Memory B cell (primary cell): ENCODE data around the gene SERPINE2.
A peak's percentile ranks its signal among the peaks of the same experiment; 100 is the strongest.

Source experiments
- ATAC-seq: fragments of 150-1000 bp; cut with Tn5 transposase; 2 replicates; pipeline ENCODE4 v1.10.0; 2021; ENCODE audit warnings: low read depth, mild to moderate bottlenecking, moderate library complexity
- DNase-seq, 2 donors: peaks; one replicate each; pipeline ENCODE4 v3.0.0; 2022; ENCODE audit warnings: low spot score in 2 of 2
- H3K27ac Mint-ChIP-seq: one replicate; pipeline ENCODE4 v1.8.0; 2022; ENCODE audit warnings: mild to moderate bottlenecking, moderate library complexity, mixed read lengths
- H3K27me3 Mint-ChIP-seq: one replicate; pipeline ENCODE4 v1.8.0; 2022; ENCODE audit warnings: mixed read lengths
- H3K36me3 Mint-ChIP-seq: one replicate; pipeline ENCODE4 v1.8.0; 2022; ENCODE audit warnings: mild to moderate bottlenecking, mixed read lengths
- H3K4me1 Mint-ChIP-seq: one replicate; pipeline ENCODE4 v1.8.0; 2022; ENCODE audit warnings: mixed read lengths
- H3K4me3 Mint-ChIP-seq: one replicate; pipeline ENCODE4 v1.8.0; 2022; ENCODE audit warnings: mild to moderate bottlenecking, moderate library complexity, mixed read lengths
- H3K9me3 Mint-ChIP-seq: one replicate; pipeline ENCODE4 v1.8.0; 2022; ENCODE audit warnings: mixed read lengths

SERPINE2 gene

DNA sequence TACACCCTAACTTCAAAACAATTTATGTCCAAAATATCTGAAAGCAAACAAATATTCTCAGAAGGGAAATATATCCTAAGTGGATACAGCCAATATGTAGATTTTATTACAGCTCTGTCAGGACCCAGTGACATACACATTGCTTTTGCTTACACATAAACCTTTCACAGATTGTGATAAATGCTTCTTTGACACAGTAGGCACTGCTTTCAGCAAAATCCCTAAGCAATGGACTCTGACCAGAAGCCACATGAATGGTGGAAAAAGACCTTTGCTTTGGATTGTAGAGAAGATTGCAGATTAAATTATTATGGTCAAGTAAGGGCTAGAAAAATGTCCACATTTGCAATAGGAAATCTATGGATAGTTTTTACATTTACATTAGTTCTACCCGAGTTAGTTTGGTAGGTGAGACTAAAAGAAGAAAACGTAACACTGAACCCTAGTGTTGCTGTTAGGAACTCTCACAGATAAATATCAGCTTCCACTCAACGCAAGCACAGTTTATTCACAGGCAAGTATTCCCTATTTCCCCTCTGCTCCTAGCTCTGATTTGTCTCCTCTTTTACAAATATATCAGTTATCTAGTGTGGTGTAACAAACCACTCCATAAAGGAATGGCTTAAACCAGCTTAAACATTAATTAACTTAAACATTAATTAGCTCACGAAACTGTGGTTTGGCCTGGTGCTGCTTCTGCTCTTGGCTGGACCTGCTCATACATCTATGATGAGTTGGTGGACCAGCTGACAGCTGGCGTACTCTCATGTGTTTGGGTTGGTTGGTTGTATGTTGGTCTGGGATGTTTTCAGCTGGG, 23.6 kb upstream of the SERPINE2 start:
- Mint-ChIP-seq H3K36me3 (no peaks in the 10 kb centered on the region), H3K27ac (no peak overlapping the region), H3K4me3 (no peak overlapping the region), H3K4me1 (no peaks in the 10 kb centered on the region), H3K9me3 (no peaks in the 10 kb centered on the region), H3K27me3 (peaks cover 6% of the 10 kb centered on the region)
- ATAC-seq (no peak), DNase-seq (no peak)

DNA sequence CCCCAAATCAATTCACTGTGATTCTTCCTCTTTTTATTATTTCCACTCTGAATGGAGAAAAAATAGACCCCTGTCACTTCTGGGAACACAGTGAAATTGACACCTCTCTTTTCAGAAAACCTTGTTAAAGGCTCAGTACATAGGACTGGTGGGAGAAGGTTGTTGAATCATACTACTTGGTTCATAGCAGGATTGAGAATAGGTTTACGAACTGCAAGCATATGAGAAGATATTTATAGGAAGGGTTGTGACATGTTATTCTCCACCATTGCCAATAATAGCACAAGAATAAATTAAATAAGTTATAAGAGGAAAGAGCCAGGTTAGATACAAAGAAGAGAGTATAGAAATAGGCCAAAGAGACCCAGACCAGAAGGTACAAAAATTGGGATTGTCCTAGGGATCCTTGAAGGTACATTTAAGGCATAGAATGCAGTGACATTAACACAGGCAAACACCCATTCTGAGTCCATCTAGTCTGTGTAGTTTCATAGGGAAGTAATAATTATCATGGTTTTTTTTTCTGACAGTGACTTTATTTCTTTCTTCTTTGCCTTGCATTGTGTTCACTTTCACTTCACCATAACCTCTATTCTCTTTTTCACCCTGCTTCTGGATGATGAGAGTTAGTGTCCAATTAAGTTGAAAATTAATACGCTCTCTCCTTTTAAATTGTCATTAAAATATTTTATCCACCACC, 21.8 kb upstream of the SERPINE2 start:
- peaks cover 6% of the 10 kb centered on the region for H3K27me3 Mint-ChIP-seq
- no peak overlapping the region for H3K4me3 Mint-ChIP-seq
- no peak overlapping the region for H3K27ac Mint-ChIP-seq
- H3K9me3 Mint-ChIP-seq, result no peaks in the 10 kb centered on the region
- H3K4me1 Mint-ChIP-seq, result no peaks in the 10 kb centered on the region
- no peaks in the 10 kb centered on the region for H3K36me3 Mint-ChIP-seq
- ATAC-seq (peak; percentile 27), DNase-seq (no peak)

DNA sequence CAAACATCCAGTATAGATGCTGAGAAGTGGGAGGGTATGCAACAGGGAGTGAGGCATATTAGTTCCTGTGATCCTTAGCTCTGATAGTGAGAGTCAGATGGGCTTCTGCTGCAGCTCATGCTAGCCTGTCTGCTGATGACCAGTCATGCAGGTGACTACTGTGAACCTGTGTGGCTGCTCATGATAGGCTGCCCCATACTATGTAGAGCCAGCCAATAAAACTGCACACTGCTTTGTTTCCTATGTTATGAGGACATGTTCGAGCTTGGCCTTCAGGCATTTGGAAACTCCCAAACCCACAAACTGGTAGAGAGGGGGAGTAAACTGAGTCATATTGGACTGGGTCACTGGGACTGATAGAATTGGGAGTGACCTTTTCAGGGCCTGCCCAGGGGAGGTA, 20.1 kb upstream of the SERPINE2 start:
- Mint-ChIP-seq H3K9me3 (peaks cover 2% of the 10 kb centered on the region), H3K27me3 (peaks cover 8% of the 10 kb centered on the region), H3K27ac (no peak overlapping the region), H3K36me3 (no peaks in the 10 kb centered on the region), H3K4me3 (no peak overlapping the region), H3K4me1 (no peaks in the 10 kb centered on the region)
- no peak for ATAC-seq
- no peak for DNase-seq

DNA sequence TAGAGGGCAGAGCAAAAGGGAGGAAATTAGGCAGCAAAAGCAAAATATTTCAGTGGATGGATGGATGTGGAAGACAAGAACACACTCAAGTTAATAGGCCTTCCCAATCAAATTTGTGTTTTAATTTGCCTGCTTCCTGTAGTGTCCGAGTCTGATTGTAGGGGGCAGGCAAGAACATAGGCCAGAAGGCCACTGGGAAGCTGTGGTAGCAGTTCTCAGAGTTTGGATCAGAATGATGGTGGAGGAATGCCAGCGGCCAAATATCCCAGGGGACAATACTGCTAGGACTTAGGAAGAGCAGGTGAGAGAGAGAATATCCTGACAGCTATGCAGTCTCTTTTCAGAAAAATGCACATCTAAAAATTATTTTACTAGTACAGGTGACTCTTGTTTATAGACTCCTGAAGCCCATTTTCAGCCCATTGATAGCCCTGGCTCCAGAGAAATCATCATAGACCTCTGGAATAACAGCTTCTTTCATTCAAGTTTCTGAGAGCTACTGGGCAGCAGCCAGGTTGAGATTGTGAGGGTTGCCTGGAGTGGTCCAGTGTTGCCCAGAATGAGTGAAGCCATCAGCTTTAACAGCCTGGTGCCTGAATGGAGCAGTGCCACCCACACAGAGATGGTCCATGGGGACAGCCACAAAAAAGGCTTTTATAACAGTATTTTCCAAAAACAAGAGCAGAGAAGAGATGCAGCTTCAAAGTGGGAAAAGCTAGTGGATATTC, 19.1 kb upstream of the SERPINE2 start:
- peaks cover 12% of the 10 kb centered on the region for H3K27me3 Mint-ChIP-seq
- no peak overlapping the region for H3K27ac Mint-ChIP-seq
- ATAC-seq (no peak), DNase-seq (no peak)
- no peak overlapping the region for H3K4me3 Mint-ChIP-seq
- H3K9me3 Mint-ChIP-seq, result peaks cover 2% of the 10 kb centered on the region
- no peaks in the 10 kb centered on the region for H3K36me3 Mint-ChIP-seq
- H3K4me1 Mint-ChIP-seq, result no peaks in the 10 kb centered on the region

DNA sequence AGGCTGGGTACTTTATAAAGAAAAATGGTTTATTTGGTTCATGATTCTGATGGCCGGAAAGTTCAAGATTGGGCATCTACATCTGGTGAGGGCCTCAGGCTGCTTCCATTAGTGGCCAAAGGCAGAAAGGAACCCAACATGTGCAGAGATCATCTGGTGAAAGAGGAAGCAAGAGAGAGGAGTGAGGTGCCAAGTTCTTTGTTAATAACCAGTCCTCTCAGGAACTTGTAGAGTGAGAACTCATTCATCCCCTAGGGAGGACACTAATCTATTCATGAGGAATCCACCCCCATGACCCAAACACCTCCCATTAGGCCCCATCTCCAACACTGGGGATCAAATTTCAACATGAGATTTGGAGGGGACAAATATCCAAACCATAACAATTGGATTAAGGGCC, 17.8 kb upstream of the SERPINE2 start:
- Mint-ChIP-seq H3K27me3 (peaks cover 14% of the 10 kb centered on the region), H3K4me3 (no peak overlapping the region), H3K36me3 (no peaks in the 10 kb centered on the region), H3K9me3 (peaks cover 2% of the 10 kb centered on the region), H3K4me1 (no peaks in the 10 kb centered on the region), H3K27ac (no peak overlapping the region)
- ATAC-seq, result no peak
- DNase-seq, result no peak

DNA sequence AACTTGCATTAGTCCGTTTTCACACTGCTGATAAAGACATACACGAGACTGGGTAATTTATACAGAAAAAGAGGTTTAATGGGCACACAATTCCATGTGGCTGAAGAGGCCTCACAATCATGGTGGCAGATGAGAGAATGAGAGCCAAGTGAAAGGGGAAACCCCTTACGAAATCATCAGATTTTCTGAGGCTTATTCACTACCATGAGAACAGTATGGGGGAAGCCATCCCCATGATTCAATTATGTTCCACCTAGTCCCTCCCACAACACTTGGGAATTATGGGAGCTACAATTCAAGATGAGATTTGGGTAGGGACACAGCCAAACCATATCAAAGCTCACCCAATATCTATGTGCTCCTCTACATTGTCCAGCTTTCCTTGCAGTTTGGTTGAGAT, 16.0 kb upstream of the SERPINE2 start:
- DNase-seq (no peak), ATAC-seq (no peak)
- Mint-ChIP-seq H3K36me3 (no peaks in the 10 kb centered on the region), H3K4me3 (no peak overlapping the region), H3K27me3 (peaks cover 22% of the 10 kb centered on the region), H3K4me1 (no peaks in the 10 kb centered on the region), H3K27ac (no peak overlapping the region), H3K9me3 (peaks cover 2% of the 10 kb centered on the region)

DNA sequence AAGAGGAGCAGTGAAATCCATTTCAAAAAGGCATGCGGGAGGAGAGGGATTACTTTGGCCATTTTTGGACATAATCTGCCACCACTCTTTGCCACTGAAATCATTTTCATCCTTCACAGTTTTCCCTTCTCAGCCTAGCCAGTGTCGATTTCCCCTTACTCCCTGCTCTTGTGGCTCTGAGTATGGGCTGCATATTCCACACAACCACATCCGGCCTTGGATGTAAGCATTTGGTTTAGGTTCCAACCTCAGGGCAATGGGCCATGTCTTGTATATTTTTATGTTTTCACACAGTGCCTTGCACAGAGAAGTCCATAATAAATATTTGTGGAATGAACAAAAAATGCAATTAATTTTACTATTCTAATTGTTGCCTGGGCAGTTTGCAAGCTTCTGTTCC, 7.7 kb upstream of the SERPINE2 start:
- ATAC-seq (no peak), DNase-seq (no peak)
- Mint-ChIP-seq H3K36me3 (no peaks in the 10 kb centered on the region), H3K4me3 (no peak overlapping the region), H3K9me3 (peaks cover 2% of the 10 kb centered on the region), H3K4me1 (no peaks in the 10 kb centered on the region), H3K27ac (no peak overlapping the region), H3K27me3 (peaks cover 23% of the 10 kb centered on the region)

DNA sequence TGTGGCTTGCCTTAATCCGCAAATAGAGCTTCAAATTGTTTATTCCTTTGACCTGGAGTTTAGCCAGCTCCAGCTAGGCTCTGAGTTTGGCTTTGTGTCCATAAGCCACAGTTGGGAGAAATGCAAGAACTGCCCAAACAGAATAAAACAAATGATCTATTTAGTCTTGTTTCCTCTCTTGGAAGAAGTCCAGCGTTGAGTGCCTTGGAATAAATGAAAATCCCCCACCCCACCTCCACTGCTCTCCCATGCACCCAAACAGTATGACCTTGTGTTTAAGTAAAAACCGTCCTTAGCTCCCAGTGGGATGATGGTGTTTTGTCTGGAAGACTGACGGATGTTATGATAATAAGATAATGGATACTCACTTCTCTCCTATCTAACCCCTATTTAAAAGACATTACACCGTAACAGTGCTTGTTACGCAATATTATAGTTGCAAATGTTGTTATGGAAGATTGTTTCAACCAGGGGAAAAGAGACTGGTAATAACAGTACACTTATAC, 3.2 kb upstream of the SERPINE2 start:
- Mint-ChIP-seq H3K9me3 (peaks cover 2% of the 10 kb centered on the region), H3K4me3 (no peak overlapping the region), H3K4me1 (peaks cover 8% of the 10 kb centered on the region), H3K27me3 (peaks cover 22% of the 10 kb centered on the region), H3K27ac (no peak overlapping the region), H3K36me3 (no peaks in the 10 kb centered on the region)
- no peak for ATAC-seq
- DNase-seq, result no peak

DNA sequence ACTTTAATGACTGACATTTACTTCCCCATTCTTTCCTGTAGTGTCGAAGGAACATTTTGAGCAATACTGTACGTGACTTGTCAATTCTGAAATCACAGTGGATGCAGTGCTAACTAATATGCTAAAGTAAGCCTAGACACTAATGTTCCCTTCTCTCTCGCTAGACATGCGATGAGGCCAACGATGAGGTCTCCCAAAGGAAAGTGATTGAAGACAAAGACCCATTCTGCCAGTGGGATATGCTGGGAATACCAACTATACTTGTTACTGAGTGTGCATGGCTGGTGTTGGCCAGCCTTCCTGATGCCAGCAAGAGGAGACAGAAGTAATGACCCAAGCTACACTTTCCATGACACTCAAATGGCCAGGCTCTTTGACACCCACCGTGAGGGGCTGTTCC, 2.5 kb upstream of the SERPINE2 start:
- no peak for DNase-seq
- H3K36me3 Mint-ChIP-seq, result no peaks in the 10 kb centered on the region
- H3K27me3 Mint-ChIP-seq, result peaks cover 28% of the 10 kb centered on the region
- peaks cover 2% of the 10 kb centered on the region for H3K9me3 Mint-ChIP-seq
- ATAC-seq, result no peak
- no peak overlapping the region for H3K4me3 Mint-ChIP-seq
- peaks cover 9% of the 10 kb centered on the region for H3K4me1 Mint-ChIP-seq
- H3K27ac Mint-ChIP-seq, result no peak overlapping the region

DNA sequence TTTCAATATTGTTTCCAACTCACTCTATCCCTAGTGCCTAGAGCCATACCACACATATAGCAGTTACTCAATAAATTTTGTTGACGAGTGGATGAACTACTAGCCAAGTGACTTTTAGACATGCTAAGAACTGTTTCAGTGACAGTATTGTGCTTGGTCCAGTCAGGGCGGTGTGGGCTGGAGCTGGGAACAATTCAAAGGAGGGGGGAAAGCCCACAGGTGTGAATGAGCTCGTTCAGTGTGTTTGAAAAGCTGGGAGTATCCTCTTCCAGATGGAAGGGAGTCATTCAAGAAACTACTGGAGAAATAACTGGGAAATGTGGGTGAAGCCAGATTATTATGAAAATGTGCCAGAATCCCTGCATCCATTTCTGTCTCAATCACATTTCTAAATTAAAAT, 1.7 kb upstream of the SERPINE2 start:
- no peaks in the 10 kb centered on the region for H3K36me3 Mint-ChIP-seq
- no peak for ATAC-seq
- H3K4me1 Mint-ChIP-seq, result peaks cover 9% of the 10 kb centered on the region
- DNase-seq, result no peak
- H3K27me3 Mint-ChIP-seq, result peaks cover 32% of the 10 kb centered on the region
- H3K9me3 Mint-ChIP-seq, result peaks cover 2% of the 10 kb centered on the region
- no peak overlapping the region for H3K27ac Mint-ChIP-seq
- peak overlapping the region; percentile 7 for H3K4me3 Mint-ChIP-seq

DNA sequence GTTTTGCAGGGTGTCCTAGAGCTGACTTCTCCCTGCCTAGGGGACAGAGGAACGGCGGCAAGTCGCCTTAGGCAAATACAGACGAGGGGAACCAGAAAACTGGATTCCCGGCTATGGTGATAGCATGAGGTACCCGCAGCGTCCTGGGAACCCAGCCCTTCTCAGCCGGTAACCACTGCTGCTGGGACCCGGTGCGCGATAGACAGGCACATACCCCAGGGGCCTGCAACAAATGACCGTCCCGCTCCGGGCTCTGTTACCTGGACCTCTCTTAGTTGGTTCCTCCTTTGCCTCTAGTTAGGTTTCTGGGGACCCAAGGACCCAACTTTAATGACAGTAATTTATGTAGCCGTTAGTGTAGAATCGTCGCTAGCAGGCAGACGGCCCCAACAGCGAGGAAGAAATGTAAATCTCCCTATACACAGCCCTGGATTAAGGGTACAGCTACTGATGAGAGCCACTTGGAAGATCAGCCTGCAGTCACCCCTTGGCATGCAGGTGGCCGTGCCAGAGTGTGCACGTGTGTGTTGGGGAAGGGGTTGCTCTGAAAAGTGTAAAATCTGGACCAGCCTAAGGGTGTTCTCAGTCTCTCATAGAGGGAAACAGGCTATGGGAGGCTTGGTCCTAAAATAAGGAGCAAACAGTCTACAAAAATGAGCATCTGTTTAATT, 819 bp upstream of the SERPINE2 start:
- Mint-ChIP-seq H3K4me1 (peaks cover 9% of the 10 kb centered on the region), H3K27me3 (peaks cover 32% of the 10 kb centered on the region), H3K9me3 (peaks cover 2% of the 10 kb centered on the region), H3K4me3 (peak overlapping the region; percentile 53), H3K36me3 (no peaks in the 10 kb centered on the region), H3K27ac (no peak overlapping the region)
- DNase-seq (peak in 1 of 2 donors; percentile 27), ATAC-seq (peak; percentile 7)

DNA sequence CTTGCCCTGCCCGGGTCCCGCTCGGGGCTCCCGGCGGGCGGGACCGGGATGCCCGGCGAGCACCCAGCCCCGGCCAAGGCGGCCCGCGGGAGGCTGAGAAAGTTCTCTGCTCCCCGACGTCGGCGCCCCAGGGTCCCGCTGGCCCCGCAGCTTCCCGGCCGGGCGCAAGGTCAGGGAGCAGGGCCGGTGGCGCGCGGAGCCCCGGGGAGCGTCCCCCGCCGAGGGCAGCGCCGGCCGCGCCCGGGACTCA, 331 bp downstream of the SERPINE2 start:
- peak; percentile 8 for ATAC-seq
- Mint-ChIP-seq H3K27me3 (peaks cover 35% of the 10 kb centered on the region), H3K27ac (no peak overlapping the region), H3K4me1 (peaks cover 9% of the 10 kb centered on the region), H3K36me3 (no peaks in the 10 kb centered on the region), H3K4me3 (no peak overlapping the region), H3K9me3 (no peaks in the 10 kb centered on the region)
- DNase-seq, result no peak

DNA sequence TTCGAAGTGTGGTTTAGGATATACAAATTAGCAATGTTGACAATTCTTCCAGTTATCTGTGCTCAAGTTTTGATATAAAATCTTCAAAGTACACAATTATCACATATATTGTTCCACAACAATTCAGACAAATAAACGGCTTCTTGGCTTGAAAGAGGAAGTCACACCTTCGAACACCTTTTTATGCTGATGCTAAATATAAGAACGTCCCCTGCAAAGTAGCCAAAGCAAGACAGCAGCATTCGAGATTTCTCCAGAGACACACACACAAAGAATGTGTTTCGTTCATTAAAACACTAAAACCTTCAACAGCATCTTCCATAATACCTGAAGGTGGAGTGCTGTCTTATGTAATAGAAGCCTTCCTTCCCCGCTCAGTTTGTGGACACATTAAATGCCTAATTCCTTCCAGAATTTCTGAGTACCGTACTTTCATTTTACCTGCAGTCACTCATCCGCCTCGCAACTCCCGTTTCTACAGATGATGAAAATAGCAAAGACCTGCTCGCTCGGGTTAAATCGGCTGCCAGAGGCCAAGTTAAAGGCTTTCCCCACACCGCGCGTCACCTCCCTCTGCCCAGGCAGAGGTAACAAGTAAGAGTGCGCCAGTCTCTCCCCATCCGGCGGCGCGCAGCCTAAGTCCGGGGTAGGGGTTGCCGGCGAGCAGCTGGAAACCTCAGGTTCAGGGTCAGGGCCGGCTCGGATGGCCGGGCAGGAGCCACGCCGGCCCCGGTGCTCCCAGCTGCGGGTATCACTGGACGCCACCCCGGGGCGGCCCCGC, 847 bp downstream of the SERPINE2 start:
- H3K36me3 Mint-ChIP-seq, result no peaks in the 10 kb centered on the region
- ATAC-seq (peak; percentile 63), DNase-seq (peak; percentile 24 to 51)
- peaks cover 33% of the 10 kb centered on the region for H3K27me3 Mint-ChIP-seq
- peak overlapping the region; percentile 82 for H3K4me3 Mint-ChIP-seq
- peaks cover 9% of the 10 kb centered on the region for H3K4me1 Mint-ChIP-seq
- H3K27ac Mint-ChIP-seq, result no peak overlapping the region
- H3K9me3 Mint-ChIP-seq, result no peaks in the 10 kb centered on the region
